H9 (cell line): Measurements from ENCODE around the gene RNU4-1. TPM values are rescaled to one million over a fixed set of nuclear protein-coding genes. Genes with fewer than 3 reads are reported as not detected.
A peak's percentile ranks its signal among the peaks of the same experiment; 100 is the strongest.
"Not testable (repeated sequence)": the region's sequence is repeated elsewhere in the genome, so short reads cannot be mapped to it uniquely, and the experiment has no call there.

Experiments
- DNase-seq: peaks from one replicate; pipeline ENCODE4 v3.0.0-alpha.2; 2017
- H2AFZ ChIP-seq: one replicate; pipeline ENCODE4 v1.6.1; 2013; ENCODE audit warnings: mild to moderate bottlenecking, low read length, control low read depth, moderate library complexity
- H2AK5ac ChIP-seq: 2 replicates; pipeline ENCODE4 v1.6.1; 2013; ENCODE audit warnings: low read length, control low read depth, mixed read lengths; ENCODE audit not compliant: insufficient read length
- H2BK120ac ChIP-seq: one replicate; pipeline ENCODE4 v1.6.1; 2013; ENCODE audit warnings: low read depth, mild to moderate bottlenecking, low read length, control low read depth, inconsistent platforms; ENCODE audit not compliant: poor library complexity, severe bottlenecking
- H2BK12ac ChIP-seq: 2 replicates; pipeline ENCODE4 v1.6.1; 2013; ENCODE audit warnings: low read length, control low read depth, mixed read lengths, low read depth; ENCODE audit not compliant: insufficient read length
- H2BK15ac ChIP-seq: 2 replicates; pipeline ENCODE4 v1.6.1; 2013; ENCODE audit warnings: low read depth, low read length, control low read depth
- H2BK20ac ChIP-seq: one replicate; pipeline ENCODE4 v1.6.1; 2013; ENCODE audit warnings: low read depth, mild to moderate bottlenecking, low read length, control low read depth, inconsistent platforms; ENCODE audit not compliant: poor library complexity, severe bottlenecking
- H2BK5ac ChIP-seq: 2 replicates; pipeline ENCODE4 v1.6.1; 2013; ENCODE audit warnings: low read length, control low read depth, mixed read lengths; ENCODE audit not compliant: insufficient read length
- H3K14ac ChIP-seq: 2 replicates; pipeline ENCODE4 v1.6.1; 2013; ENCODE audit warnings: low read length, control low read depth; ENCODE audit not compliant: insufficient read depth
- H3K18ac ChIP-seq: 2 replicates; pipeline ENCODE4 v1.6.1; 2013; ENCODE audit warnings: low read depth, mild to moderate bottlenecking, mixed read lengths, low read length, control low read depth; ENCODE audit not compliant: insufficient read length
- H3K23ac ChIP-seq: 2 replicates; pipeline ENCODE4 v1.6.1; 2013; ENCODE audit warnings: low read length, control low read depth, mixed read lengths, low read depth; ENCODE audit not compliant: insufficient read length
- H3K23me2 ChIP-seq: 2 replicates; pipeline ENCODE4 v1.6.1; 2013; ENCODE audit warnings: low read depth, mild to moderate bottlenecking, mixed read lengths, low read length, control low read depth; ENCODE audit not compliant: insufficient read length, poor library complexity, severe bottlenecking
- H3K27ac ChIP-seq: 2 replicates; pipeline ENCODE4 v1.5.1; 2013; ENCODE audit warnings: low read length, control low read depth, mixed read lengths, low read depth; ENCODE audit not compliant: insufficient read length
- H3K27me3 ChIP-seq: 2 replicates; pipeline ENCODE4 v1.6.1; 2013; ENCODE audit warnings: low read length, control low read depth, inconsistent platforms; ENCODE audit not compliant: insufficient read depth
- H3K4ac ChIP-seq: 2 replicates; pipeline ENCODE4 v1.6.1; 2013; ENCODE audit warnings: low read depth, mild to moderate bottlenecking, control low read depth, inconsistent platforms, low read length, moderate library complexity
- H3K4me1 ChIP-seq: 2 replicates; pipeline ENCODE4 v1.6.1; 2013; ENCODE audit warnings: low read length, control low read depth, inconsistent platforms; ENCODE audit not compliant: insufficient read depth
- H3K4me2 ChIP-seq: 2 replicates; pipeline ENCODE4 v1.6.1; 2013; ENCODE audit warnings: low read length, control low read depth, mixed read lengths; ENCODE audit not compliant: insufficient read length, insufficient read depth
- H3K56ac ChIP-seq: 2 replicates; pipeline ENCODE4 v1.6.1; 2013; ENCODE audit warnings: low read depth, mild to moderate bottlenecking, mixed read lengths, low read length, control low read depth; ENCODE audit not compliant: insufficient read length
- H3K79me1 ChIP-seq: 2 replicates; pipeline ENCODE4 v1.6.1; 2013; ENCODE audit warnings: low read depth, mild to moderate bottlenecking, moderate library complexity, low read length, control low read depth, inconsistent platforms; ENCODE audit not compliant: insufficient read depth, poor library complexity, severe bottlenecking
- H3K79me2 ChIP-seq: 2 replicates; pipeline ENCODE4 v1.6.1; 2013; ENCODE audit warnings: low read length, control low read depth, inconsistent platforms; ENCODE audit not compliant: insufficient read depth
- H3K9ac ChIP-seq: 2 replicates; pipeline ENCODE4 v1.6.1; 2013; ENCODE audit warnings: low read length, control low read depth, mixed read lengths; ENCODE audit not compliant: insufficient read length; ENCODE audit errors: extremely low read depth
- H3K9me3 ChIP-seq: one replicate; pipeline ENCODE4 v1.6.1; 2013; ENCODE audit warnings: low read depth, low read length, inconsistent platforms; ENCODE audit not compliant: control insufficient read depth
- H3T11ph ChIP-seq: one replicate; pipeline ENCODE4 v1.6.1; 2013; ENCODE audit warnings: mild to moderate bottlenecking, low read length, control low read depth, inconsistent platforms
- H4K20me1 ChIP-seq: one replicate; pipeline ENCODE4 v1.6.1; 2013; ENCODE audit not compliant: control insufficient read depth, insufficient read length, insufficient read depth
- H4K5ac ChIP-seq: 2 replicates; pipeline ENCODE4 v1.6.1; 2013; ENCODE audit warnings: low read depth, mild to moderate bottlenecking, mixed read lengths, low read length, control low read depth; ENCODE audit not compliant: insufficient read length
- H4K8ac ChIP-seq: replicated peaks from 2 replicates; pipeline ENCODE4 v1.6.1; 2013; ENCODE audit warnings: low read length, control low read depth, mixed read lengths, low read depth; ENCODE audit not compliant: insufficient read length
- H4K91ac ChIP-seq: 2 replicates; pipeline ENCODE4 v1.6.1; 2013; ENCODE audit warnings: low read depth, mild to moderate bottlenecking, moderate library complexity, mixed read lengths, low read length, control low read depth; ENCODE audit not compliant: insufficient read length
- H3K27ac Mint-ChIP-seq, 3 experiments: 2 replicates in 2 of 3; 3 replicates in 1 of 3; pipeline ENCODE4 v1.8.0; 2020 to 2021; ENCODE audit warnings: mixed read lengths in 3 of 3, mild to moderate bottlenecking in 1 of 3, moderate library complexity in 1 of 3
- H3K27me3 Mint-ChIP-seq: 2 replicates; pipeline ENCODE4 v1.8.0; 2021; ENCODE audit warnings: low read depth, mild to moderate bottlenecking, moderate library complexity, mixed read lengths
- H3K36me3 Mint-ChIP-seq, 3 experiments: 2 replicates in 2 of 3; 3 replicates in 1 of 3; pipeline ENCODE4 v1.8.0; 2020 to 2021; ENCODE audit warnings: low read depth in 3 of 3, mixed read lengths in 3 of 3; ENCODE audit not compliant: insufficient read depth in 1 of 3
- H3K4me1 Mint-ChIP-seq, 2 experiments: 2 replicates each; pipeline ENCODE4 v1.8.0; 2020; ENCODE audit warnings: mixed read lengths in 2 of 2
- H3K4me3 Mint-ChIP-seq, 2 experiments: 2 replicates in 1 of 2; 3 replicates in 1 of 2; pipeline ENCODE4 v1.8.0; 2020 to 2021; ENCODE audit warnings: mild to moderate bottlenecking in 2 of 2, mixed read lengths in 2 of 2, moderate library complexity in 1 of 2
- H3K9me3 Mint-ChIP-seq, 2 experiments: 2 replicates in 1 of 2; 3 replicates in 1 of 2; pipeline ENCODE4 v1.8.0; 2020; ENCODE audit warnings: mild to moderate bottlenecking in 2 of 2, mixed read lengths in 2 of 2, moderate library complexity in 1 of 2
- WGBS: extraction: QIAGEN DNeasy Blood & Tissue Kit; methylation state at CpG from one replicate; pipeline ENCODE4 v1.1.7; 2013; ENCODE audit warnings: missing lambda C conversion rate, low lambda C conversion rate, mixed read lengths; ENCODE audit not compliant: insufficient read length; ENCODE audit errors: extremely low coverage; 5-methylcytosine and 5-hydroxymethylcytosine counted together
- total RNA-seq: library from RNA; stranded (reverse); gene quantifications from 2 replicates; pipeline ENCODE4 v1.2.1, GENCODE V29; 2021
- TF ChIP-seq, protein P1 (sequence below): fragments of 200-600 bp; sonication (generic); conservative IDR thresholded peaks from 3 replicates; pipeline ENCODE4 v1.8.0; 2021; ENCODE audit warnings: antibody characterized with exemption, mild to moderate bottlenecking

Gene RNU4-1
- total RNA-seq, 1 experiment from 2014 or later: 3,262 TPM

DNA sequence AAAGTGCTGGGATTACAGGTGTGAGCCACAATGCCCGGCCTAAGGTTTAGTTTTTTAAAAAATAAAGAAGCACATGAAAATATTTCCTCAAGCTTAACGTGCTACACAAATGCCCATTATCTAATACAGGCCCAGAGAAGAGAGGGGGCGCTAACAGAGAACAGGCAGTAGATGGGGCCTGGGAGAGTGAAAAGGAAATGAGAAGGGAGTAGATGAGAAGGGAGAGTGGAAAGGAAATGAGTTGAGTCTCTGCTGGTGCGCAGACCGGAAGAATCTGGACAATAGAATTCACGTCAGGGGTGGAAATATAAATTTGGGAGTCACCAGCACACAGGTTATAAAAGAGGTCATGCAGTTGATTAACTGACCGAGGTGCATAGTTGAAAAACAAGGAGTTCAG is 38.2 kb downstream of the RNU4-1 start:
- Histone ChIP-seq H3T11ph (no peak overlapping the region), H2AK5ac (no peak overlapping the region), H3K27me3 (no peaks in the 10 kb centered on the region), H2BK15ac (no peak overlapping the region), H3K79me1 (peaks cover 3% of the 10 kb centered on the region), H2BK20ac (no peak overlapping the region), H2BK12ac (no peak overlapping the region), H3K79me2 (peaks cover 28% of the 10 kb centered on the region; the same call in 1 of the 2 replicates), H4K5ac (no peak overlapping the region), H2BK5ac (no peak overlapping the region), H4K8ac (no peak overlapping the region), H3K56ac (no peak overlapping the region), H3K9ac (no peak overlapping the region), H3K14ac (no peak overlapping the region), H3K18ac (no peak overlapping the region), H3K27ac (no peak overlapping the region), H2BK120ac (no peak overlapping the region), H4K91ac (no peak overlapping the region), H3K4me2 (no peak overlapping the region), H3K9me3 (no peaks in the 10 kb centered on the region), H2AFZ (no peak overlapping the region), H3K23me2 (no peaks in the 10 kb centered on the region), H3K23ac (no peak overlapping the region), H3K4me1 (peaks cover 8% of the 10 kb centered on the region; the same call in 1 of the 2 replicates), H3K4ac (no peak overlapping the region), H4K20me1 (no peaks in the 10 kb centered on the region)
- H3K27me3 Mint-ChIP-seq: no peaks in the 10 kb centered on the region
- DNase-seq: peak; percentile 45
- peaks cover 48 to 50% of the 10 kb centered on the region in 2 experiments for H3K4me1 Mint-ChIP-seq
- TF ChIP-seq, protein P1, sequence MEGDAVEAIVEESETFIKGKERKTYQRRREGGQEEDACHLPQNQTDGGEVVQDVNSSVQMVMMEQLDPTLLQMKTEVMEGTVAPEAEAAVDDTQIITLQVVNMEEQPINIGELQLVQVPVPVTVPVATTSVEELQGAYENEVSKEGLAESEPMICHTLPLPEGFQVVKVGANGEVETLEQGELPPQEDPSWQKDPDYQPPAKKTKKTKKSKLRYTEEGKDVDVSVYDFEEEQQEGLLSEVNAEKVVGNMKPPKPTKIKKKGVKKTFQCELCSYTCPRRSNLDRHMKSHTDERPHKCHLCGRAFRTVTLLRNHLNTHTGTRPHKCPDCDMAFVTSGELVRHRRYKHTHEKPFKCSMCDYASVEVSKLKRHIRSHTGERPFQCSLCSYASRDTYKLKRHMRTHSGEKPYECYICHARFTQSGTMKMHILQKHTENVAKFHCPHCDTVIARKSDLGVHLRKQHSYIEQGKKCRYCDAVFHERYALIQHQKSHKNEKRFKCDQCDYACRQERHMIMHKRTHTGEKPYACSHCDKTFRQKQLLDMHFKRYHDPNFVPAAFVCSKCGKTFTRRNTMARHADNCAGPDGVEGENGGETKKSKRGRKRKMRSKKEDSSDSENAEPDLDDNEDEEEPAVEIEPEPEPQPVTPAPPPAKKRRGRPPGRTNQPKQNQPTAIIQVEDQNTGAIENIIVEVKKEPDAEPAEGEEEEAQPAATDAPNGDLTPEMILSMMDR: peak; percentile 52
- no CpG with 5 or more reads among the region's 7 CpGs for WGBS
- H3K4me3 Mint-ChIP-seq: no peak overlapping the region
- no peaks in the 10 kb centered on the region for H3K9me3 Mint-ChIP-seq
- peak overlapping the region; percentile 34 to 73 (median 67); a peak in 6 of 7 replicates for H3K27ac Mint-ChIP-seq
- peaks cover 2 to 20% (median 6%) of the 10 kb centered on the region in 3 experiments; a peak in 6 of 7 replicates for H3K36me3 Mint-ChIP-seq

GRCh38 chr12:120253313-120253712 is 39.7 kb downstream of the RNU4-1 start:
- peaks cover 32% of the 10 kb centered on the region; the same call in 1 of the 2 replicates for H3K79me2 ChIP-seq
- H3T11ph ChIP-seq, H3K14ac ChIP-seq, H3K27ac ChIP-seq, H3K27me3 ChIP-seq, H3K9ac ChIP-seq, H2AFZ ChIP-seq, H3K4ac ChIP-seq, H2BK20ac ChIP-seq, H3K4me3 Mint-ChIP-seq, H3K27me3 Mint-ChIP-seq, H3K79me1 ChIP-seq, H2BK12ac ChIP-seq, H2BK5ac ChIP-seq, H3K23me2 ChIP-seq, H2BK120ac ChIP-seq, DNase-seq, H2AK5ac ChIP-seq, H3K9me3 ChIP-seq, H4K91ac ChIP-seq, H2BK15ac ChIP-seq, H3K27ac Mint-ChIP-seq, H3K18ac ChIP-seq, H4K20me1 ChIP-seq, H3K56ac ChIP-seq, H4K8ac ChIP-seq, H3K4me1 ChIP-seq, H3K23ac ChIP-seq, H3K4me2 ChIP-seq, H3K9me3 Mint-ChIP-seq, H4K5ac ChIP-seq: not testable (repeated sequence)
- WGBS: no CpG with 5 or more reads among the region's 6 CpGs
- Mint-ChIP-seq H3K4me1 (peaks cover 41 to 50% of the 10 kb centered on the region in 2 experiments), H3K36me3 (peaks cover 2 to 20% (median 6%) of the 10 kb centered on the region in 3 experiments; a peak in 6 of 7 replicates)
